Colonic mucosa (tissue), 4 donors: Measurements from ENCODE around the gene KCNK16. TPM values are rescaled to one million over a fixed set of nuclear protein-coding genes. Genes with fewer than 3 reads are reported as not detected.

Source experiments
- DNase-seq: peaks from one replicate; pipeline ENCODE4 v3.0.0-alpha.2; 2020
- H3K27ac ChIP-seq: fragments of 200-600 bp; one replicate; pipeline ENCODE4 v1.8.0; 2021
- H3K27me3 ChIP-seq: fragments of 200-600 bp; one replicate; pipeline ENCODE4 v1.8.0; 2021
- H3K36me3 ChIP-seq: fragments of 200-600 bp; one replicate; pipeline ENCODE4 v1.8.0; 2021
- H3K4me1 ChIP-seq: fragments of 200-600 bp; one replicate; pipeline ENCODE4 v1.8.0; 2021; ENCODE audit warnings: mild to moderate bottlenecking
- H3K4me3 ChIP-seq: fragments of 200-600 bp; one replicate; pipeline ENCODE4 v1.8.0; 2021
- H3K9ac ChIP-seq, 2 donors: one replicate each; pipeline ENCODE4 v1.7.0; 2013; ENCODE audit warnings: control low read depth in 2 of 2, low read depth in 2 of 2, low read length in 2 of 2
- H3K9me3 ChIP-seq: fragments of 200-600 bp; one replicate; pipeline ENCODE4 v1.8.0; 2021
- intact Hi-C: fragments of 100-400 bp; cut with DNase I; formaldehyde crosslinking; loops from one replicate; pipeline ENCODE4 v1.14.1; 2022
- total RNA-seq, 2 donors: library from RNA; stranded (reverse); fragmentation: NEBNext Ultra II Directional in 1 of 2; extraction: Animal tissue kit (Norgen Biotek cat#: 25700) in 1 of 2; gene quantifications; one replicate each; pipeline ENCODE4 v1.2.1, GENCODE V29; 2021
- TF ChIP-seq, protein P1 (sequence below): fragments of 200-600 bp; IDR thresholded peaks from one replicate; pipeline ENCODE4 v1.8.0; 2022; ENCODE audit warnings: antibody characterized with exemption, mild to moderate bottlenecking
- donor health status: healthy.
- donor health status: DM: no; HTN: no; CAD: no.
- donor health status: DM: no; HTN: no; CAD: no.

Gene KCNK16
- total RNA-seq, 2 donors from 2014 or later: not detected

DNA sequence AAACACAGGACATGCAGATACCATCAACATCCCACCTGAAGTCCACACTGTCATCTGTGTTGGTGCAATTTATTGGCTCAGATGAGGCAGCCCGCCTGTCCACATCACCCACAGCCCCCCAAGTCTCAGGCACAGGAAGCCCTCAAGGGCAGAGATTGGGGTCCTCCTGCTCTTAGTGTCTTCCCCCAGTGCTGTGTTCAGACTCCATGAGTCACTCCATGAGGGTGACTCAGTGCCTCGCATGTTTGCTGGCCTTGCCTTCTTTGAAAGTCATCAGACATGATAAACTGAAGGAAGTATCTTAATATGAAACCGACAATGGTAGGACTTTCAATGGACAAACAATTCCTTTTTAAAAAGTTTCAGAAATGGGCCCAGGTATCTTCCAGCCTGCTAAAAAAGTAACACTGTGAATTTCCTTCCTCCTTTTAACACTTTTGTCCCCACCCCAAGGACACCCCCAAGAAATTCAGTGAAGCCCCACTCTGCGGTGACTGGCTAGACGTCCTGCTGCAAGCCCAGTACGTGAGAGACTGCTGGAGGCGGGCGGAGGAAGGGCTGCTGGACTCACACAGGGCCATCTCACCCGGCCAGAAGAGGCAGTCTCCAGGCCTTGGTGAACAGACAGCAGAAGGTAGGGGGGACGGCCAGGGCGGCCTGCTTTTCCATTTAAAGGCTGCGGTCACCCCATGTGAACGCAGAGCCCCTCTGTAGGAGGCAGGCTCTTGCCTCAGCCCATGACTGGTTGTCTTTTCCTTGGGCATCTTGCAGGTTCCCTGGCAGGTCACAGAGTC, 43.0 kb upstream of the KCNK16 start:
- no peaks in the 10 kb centered on the region for H3K27me3 ChIP-seq
- intact Hi-C loops: loop anchor here (10.0 kb wide), 1 partner anchor 949 kb away; no protein-coding TSS in a partner anchor
- no peaks in the 10 kb centered on the region for H3K36me3 ChIP-seq
- no peak overlapping the region for H3K4me3 ChIP-seq
- no peak for DNase-seq
- no peak overlapping the region for H3K27ac ChIP-seq
- no peak overlapping the region for H3K9ac ChIP-seq
- TF ChIP-seq, protein P1, sequence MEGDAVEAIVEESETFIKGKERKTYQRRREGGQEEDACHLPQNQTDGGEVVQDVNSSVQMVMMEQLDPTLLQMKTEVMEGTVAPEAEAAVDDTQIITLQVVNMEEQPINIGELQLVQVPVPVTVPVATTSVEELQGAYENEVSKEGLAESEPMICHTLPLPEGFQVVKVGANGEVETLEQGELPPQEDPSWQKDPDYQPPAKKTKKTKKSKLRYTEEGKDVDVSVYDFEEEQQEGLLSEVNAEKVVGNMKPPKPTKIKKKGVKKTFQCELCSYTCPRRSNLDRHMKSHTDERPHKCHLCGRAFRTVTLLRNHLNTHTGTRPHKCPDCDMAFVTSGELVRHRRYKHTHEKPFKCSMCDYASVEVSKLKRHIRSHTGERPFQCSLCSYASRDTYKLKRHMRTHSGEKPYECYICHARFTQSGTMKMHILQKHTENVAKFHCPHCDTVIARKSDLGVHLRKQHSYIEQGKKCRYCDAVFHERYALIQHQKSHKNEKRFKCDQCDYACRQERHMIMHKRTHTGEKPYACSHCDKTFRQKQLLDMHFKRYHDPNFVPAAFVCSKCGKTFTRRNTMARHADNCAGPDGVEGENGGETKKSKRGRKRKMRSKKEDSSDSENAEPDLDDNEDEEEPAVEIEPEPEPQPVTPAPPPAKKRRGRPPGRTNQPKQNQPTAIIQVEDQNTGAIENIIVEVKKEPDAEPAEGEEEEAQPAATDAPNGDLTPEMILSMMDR: no peak
- no peaks in the 10 kb centered on the region for H3K4me1 ChIP-seq
- H3K9me3 ChIP-seq: no peaks in the 10 kb centered on the region

DNA sequence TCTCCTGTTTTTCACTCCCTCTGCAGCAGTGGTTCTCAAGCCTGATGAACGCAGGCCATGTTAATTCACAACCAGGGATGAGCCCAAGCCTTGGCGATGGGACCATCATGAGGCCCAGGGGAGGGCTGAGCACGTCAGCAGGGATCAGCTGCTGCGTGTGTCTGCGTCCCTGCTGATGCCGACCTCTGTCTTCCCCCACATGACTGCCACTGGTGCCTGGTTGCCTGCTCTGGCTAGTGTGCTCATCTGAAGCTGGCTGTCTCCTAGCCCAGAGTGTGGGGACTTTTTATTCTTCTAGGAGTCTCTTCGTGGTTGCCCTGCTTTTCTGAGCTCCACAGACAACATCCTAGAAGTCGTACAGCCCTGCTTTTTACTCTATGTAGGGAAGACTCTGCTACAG, 40.8 kb upstream of the KCNK16 start:
- Histone ChIP-seq H3K4me1 (no peaks in the 10 kb centered on the region), H3K4me3 (no peak overlapping the region), H3K27ac (no peak overlapping the region), H3K9ac (no peak overlapping the region), H3K27me3 (no peaks in the 10 kb centered on the region), H3K36me3 (no peaks in the 10 kb centered on the region), H3K9me3 (no peaks in the 10 kb centered on the region)
- intact Hi-C loops: loop anchor here (10.0 kb wide), 1 partner anchor 952 kb away; no protein-coding TSS in a partner anchor
- DNase-seq: no peak
- TF ChIP-seq, protein P1: no peak

DNA sequence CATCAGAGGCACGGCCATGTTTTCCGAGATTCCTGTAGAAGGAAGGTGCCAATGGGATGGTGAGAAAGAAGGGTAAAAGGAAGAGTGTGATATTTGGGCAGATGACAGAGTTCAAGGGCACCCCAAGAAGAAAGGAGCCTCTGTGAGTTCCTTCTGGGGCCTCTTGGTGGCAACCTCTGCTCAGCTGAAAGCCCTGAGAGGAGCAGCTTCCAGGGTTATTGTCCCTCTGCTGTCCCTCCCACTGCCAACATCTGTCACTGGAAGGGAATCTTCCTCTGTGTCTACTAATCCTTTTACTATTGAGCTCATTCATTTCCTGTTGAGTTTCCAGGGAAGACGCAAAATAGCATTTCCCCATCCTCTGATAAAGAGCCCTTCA, 40.0 kb upstream of the KCNK16 start:
- no peak for DNase-seq
- H3K36me3 ChIP-seq: no peaks in the 10 kb centered on the region
- H3K9me3 ChIP-seq: no peaks in the 10 kb centered on the region
- no peaks in the 10 kb centered on the region for H3K4me1 ChIP-seq
- H3K27ac ChIP-seq: no peak overlapping the region
- H3K27me3 ChIP-seq: no peaks in the 10 kb centered on the region
- intact Hi-C loops: loop anchor here (10.0 kb wide), 1 partner anchor 952 kb away; no protein-coding TSS in a partner anchor
- H3K9ac ChIP-seq: no peak overlapping the region
- H3K4me3 ChIP-seq: no peak overlapping the region
- TF ChIP-seq, protein P1: no peak

DNA sequence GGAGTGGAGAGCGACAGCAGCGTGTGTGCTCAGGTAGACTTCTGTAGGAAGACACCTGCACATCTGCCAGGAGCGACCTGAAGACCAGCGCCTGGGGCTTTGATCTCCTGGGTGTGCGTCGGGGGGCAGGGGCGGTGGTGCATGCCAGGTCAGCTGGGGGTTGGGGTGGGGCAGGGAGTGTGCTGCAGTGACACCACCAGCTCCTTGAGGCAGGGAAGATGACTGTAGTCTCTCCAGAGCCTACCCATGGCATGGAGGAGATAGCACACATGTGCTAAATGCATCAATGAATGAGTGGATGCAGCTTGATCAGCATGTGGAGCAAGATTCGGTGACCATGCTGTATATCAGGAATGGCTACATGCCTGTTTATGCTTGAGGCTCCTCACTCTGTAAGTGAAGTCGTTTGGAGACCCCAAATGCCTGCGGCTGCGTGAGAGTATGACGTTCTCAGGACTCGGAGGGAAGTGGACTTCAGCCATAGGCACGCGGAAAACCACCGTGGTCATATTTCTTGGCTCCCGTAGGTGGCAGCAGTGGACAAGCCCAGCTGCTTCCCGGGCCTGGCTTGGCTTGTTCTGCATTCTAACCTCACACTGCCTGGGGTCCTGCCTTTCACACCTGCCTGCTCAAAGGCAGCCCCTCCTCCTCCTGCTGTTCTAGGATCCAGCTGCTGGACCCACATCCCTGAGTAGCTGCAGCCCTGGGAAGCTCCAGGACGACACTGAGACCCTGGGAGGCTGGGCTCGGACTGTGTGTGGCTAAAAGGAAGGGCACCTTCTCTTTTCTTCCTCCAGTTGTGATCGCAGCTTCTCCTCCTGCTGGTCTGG, 39.4 kb upstream of the KCNK16 start:
- H3K27ac ChIP-seq: no peak overlapping the region
- no peaks in the 10 kb centered on the region for H3K4me1 ChIP-seq
- no peak overlapping the region for H3K4me3 ChIP-seq
- peak; percentile 51 for DNase-seq
- TF ChIP-seq, protein P1: peak; percentile 66
- H3K27me3 ChIP-seq: no peaks in the 10 kb centered on the region
- H3K36me3 ChIP-seq: no peaks in the 10 kb centered on the region
- intact Hi-C loops: loop anchor here (10.0 kb wide), 1 partner anchor 953 kb away; no protein-coding TSS in a partner anchor
- H3K9ac ChIP-seq: no peak overlapping the region
- H3K9me3 ChIP-seq: no peaks in the 10 kb centered on the region

GRCh38 chr6:39360378-39360777, 37.9 kb upstream of the KCNK16 start:
- TF ChIP-seq, protein P1: no peak
- intact Hi-C loops: loop anchor here (10.0 kb wide), 1 partner anchor 954 kb away; no protein-coding TSS in a partner anchor

More at GRCh38 chr6:39360378-39360777, 37.9 kb upstream of the KCNK16 start:
- Histone ChIP-seq H3K9me3 (no peaks in the 10 kb centered on the region), H3K36me3 (no peaks in the 10 kb centered on the region), H3K4me1 (no peaks in the 10 kb centered on the region), H3K27me3 (no peaks in the 10 kb centered on the region), H3K9ac (no peak overlapping the region), H3K27ac (no peak overlapping the region), H3K4me3 (no peak overlapping the region)
- DNase-seq: no peak
